Measurements from ENCODE around the gene DIP2B.

DNA sequence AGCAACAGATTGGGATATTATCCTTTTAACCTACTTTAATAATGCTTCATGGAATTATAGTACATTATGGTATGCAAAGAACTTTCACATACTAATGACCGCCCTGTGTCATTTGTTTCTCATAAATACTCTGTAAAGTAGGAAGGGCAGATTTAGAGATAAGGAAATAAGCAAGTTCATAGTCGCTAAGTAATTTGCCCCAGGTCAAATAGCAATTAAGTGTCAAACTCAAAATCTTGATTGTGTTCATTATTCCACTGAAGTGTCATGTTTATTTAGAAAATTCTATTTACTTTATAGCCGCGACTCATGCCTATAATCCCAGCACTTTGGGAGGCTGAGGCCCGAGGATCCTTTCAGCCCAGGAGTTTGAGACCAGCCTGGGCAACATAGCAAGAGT is 160.4 kb downstream of the DIP2B start:
- TF ChIP-seq POLR2AphosphoS5 (IDR thresholded peaks at IDR 0.05; ENCODE audit: borderline replicate concordance, low read depth, low read length) (no peak), EZH2 (IDR thresholded peaks at IDR 0.05) (no peak)
